RCC 7860 (cell line): ENCODE measurements around the gene PRPSAP2.

Experiments
- DNase-seq: peaks from one replicate; pipeline ENCODE4 v3.0.0-alpha.2; 2015; ENCODE audit warnings: low spot score
- FAIRE-seq: peaks from 2 replicates; lab custom pipeline; 2012; peaks lifted over from hg19 to GRCh38; lab: Jason Lieb, UNC

PRPSAP2 gene

DNA sequence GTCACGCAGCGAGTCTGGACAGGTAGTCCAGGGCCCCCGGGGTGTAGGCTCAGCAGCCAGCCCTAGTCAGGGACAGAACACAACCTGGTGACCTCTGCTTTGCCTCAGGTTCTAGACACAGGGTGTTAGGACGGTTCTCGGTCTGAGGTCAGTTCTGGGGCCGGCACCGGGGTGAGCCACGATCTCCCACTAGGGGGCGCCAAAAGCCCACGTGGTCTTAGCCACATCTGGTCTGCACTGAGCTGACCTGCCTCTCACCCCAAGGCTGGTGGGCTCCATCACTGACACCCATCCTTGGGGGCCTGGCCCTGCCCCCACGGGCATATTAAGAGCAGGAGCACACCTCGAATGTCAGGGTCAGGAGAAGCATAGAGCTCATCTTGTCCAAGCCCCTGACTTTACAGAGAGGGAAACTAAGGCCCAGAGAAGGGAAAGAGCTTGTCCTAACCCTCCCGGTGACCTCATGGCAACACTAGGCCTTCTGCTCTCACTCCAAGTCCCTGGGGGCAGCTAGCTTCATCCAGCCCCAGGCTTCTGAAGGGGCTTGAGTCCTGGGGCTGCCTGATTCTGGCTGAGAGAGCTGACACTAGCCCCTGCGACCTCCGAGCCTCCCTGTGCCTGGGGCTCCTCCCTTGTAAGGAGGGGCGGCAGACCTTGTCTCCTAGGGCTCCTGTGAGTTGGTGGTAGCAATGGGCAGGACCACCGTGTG, 103.0 kb downstream of the PRPSAP2 start:
- no peak for FAIRE-seq
- peak; percentile 54 for DNase-seq

GRCh38 chr17:18961634-18962493, 103.9 kb downstream of the PRPSAP2 start:
- peak; percentile 77 for DNase-seq
- FAIRE-seq: no peak

DNA sequence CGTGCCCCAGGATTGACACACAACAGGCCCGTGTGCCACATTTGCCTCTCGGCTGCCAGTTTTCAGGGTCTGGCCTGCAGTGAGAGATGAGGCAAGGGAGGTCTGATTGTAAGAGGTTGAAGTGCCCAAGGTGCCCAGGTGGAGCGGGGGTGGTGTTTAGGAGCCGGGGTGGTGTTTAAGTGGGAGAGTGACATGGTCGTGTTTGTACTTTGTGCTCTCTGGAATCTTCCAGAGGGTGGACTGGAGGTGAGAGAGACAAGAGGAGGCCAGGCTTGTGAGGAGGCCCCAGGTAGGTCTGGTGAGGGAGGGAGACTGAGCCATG, 104.5 kb downstream of the PRPSAP2 start:
- FAIRE-seq (no peak), DNase-seq (no peak)

- DNase-seq: peak; percentile 58
These were observed 105.4 kb downstream of the PRPSAP2 start for GRCh38 chr17:18963126-18964017.

GRCh38 chr17:18964018-18964351, 106.1 kb downstream of the PRPSAP2 start:
- FAIRE-seq (no peak), DNase-seq (no peak)

More at GRCh38 chr17:18963126-18964017, 105.4 kb downstream of the PRPSAP2 start:
- FAIRE-seq: no peak

DNA sequence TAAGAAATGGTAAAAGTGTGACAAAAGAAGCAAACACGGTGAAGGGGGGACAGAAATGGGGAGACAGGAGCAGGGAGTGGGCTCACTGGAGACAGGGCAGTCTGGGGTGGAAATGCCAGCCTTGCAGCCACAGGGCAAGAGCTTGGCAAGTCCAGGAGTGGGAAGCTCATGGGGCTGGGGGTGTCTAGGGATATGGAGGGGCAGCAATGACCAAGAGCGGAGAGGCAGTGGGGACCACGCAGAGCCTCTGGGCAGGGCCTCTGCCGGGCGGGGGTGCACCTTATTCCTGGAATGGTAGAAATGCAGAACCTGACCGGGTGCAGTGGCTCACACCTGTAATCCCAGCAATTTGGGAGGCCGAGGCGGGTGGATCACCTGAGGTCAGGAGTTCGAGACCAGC, 106.6 kb downstream of the PRPSAP2 start:
- no peak for FAIRE-seq

DNA sequence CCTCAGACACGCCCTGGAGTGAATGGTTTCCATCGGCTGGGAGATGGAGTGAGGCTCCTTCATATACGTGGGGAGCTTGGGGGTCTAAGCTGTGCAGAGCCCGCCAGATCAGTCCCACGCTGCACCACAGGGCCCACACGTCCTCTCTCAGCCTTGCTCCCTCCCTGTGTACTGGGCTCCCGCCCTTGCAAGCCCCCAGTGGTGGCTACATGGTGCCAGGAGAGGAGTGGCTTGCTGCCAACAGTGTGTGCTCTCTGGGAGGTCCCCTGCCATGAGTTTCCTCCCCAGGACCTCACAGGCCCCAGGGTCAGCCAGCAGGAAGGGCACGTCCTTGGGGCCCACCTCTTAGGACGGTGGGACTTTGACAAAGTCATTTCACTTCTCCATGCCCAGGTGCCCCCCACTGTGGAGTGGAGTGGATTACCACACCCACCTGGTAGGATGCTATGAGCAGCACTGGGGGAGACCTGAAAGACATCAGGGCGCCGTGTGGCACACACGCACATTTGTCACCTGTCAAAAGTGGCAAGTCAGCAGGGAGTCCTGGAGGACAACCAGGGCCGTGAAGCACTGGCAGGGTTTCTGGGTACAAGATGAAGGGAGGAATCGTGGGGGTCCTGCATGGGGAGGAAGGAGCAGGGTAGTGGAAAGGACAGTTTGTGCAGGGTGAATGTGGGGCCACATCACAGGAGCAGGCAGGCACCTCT, 107.8 kb downstream of the PRPSAP2 start:
- no peak for FAIRE-seq

More for the DNA sequence above, 106.6 kb downstream of the PRPSAP2 start:
- DNase-seq: no peak

GRCh38 chr17:18966831-18967624, 109.1 kb downstream of the PRPSAP2 start:
- DNase-seq: no peak
- FAIRE-seq: no peak

More for the DNA sequence above, 107.8 kb downstream of the PRPSAP2 start:
- no peak for DNase-seq

GRCh38 chr17:18967916-18968315, 110.0 kb downstream of the PRPSAP2 start:
- DNase-seq (no peak), FAIRE-seq (no peak)

DNA sequence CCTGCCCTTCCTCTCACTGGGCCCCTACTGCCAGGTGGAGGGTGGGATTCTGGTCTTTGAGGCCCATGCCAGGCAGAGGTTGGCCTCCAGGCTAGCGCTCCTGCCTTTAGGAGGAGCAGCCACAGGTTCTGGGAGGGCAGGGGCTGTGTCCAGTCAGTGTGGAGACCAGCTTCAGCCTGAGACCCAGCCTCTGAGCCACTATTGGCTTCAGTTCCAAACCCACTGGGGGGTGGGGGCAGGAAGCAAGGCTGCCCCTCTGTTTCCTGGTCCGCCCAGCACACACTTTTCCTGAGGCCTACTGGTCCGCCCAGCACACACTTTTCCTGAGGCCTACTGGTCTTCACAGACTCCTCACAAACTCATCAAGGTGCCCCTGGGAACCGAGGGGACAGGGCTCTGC, 110.4 kb downstream of the PRPSAP2 start:
- no peak for DNase-seq
- no peak for FAIRE-seq

- DNase-seq (no peak), FAIRE-seq (no peak)
These were observed 111.3 kb downstream of the PRPSAP2 start for GRCh38 chr17:18968945-18969887.

- FAIRE-seq (no peak), DNase-seq (no peak)
These were observed 112.9 kb downstream of the PRPSAP2 start for GRCh38 chr17:18970582-18971480.

GRCh38 chr17:18971801-18972200, 113.9 kb downstream of the PRPSAP2 start:
- DNase-seq (no peak), FAIRE-seq (no peak)

GRCh38 chr17:18974407-18975149, 116.6 kb downstream of the PRPSAP2 start:
- FAIRE-seq (no peak), DNase-seq (peak; percentile 46)

GRCh38 chr17:18975597-18975996, 117.7 kb downstream of the PRPSAP2 start:
- FAIRE-seq: no peak
- DNase-seq: no peak

DNA sequence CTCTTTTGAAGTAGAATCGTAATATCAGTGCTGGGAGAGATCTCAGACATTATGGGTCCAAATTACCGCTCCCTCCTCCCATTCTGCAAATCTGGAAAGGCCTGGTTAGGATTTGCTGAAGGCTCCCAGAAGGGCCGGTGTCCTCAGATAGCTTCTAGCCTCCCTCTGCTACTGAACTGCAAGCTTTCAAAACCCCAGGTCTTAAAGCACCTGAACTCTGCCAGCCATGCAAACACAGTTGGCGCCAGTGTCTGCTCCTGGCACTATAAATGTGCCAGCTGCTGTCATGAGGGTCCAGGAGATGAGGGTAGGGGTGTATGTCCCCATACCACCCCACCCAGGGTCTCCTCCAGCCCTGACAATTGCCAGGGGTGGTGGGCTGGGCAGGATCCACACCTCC, 118.3 kb downstream of the PRPSAP2 start:
- FAIRE-seq: no peak
- no peak for DNase-seq

DNA sequence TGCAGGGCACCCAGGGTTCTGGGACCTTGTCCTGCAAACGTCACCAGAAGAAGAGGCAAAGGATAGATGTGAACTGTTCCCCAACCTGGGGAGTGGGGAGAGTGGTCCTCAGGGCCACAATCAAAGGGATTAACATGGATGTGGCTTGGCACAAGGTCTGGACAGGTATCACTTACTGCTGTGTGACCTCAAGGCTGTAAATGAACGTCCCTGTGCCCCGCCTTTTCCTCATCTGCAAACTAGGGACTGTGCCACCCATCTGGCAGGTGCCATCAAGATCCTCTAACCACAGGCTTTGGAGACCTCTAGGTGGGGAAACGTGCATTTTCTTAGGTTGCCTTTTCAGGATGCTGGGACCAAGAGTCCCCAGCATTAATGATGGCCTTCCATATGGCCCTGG, 119.1 kb downstream of the PRPSAP2 start:
- FAIRE-seq: no peak

More for the DNA sequence above, 119.1 kb downstream of the PRPSAP2 start:
- no peak for DNase-seq
